HG03175 (cell line): ENCODE data around the gene GPR107.
A peak's percentile ranks its signal among the peaks of the same experiment; 100 is the strongest.
"Not testable (repeated sequence)": the region's sequence is repeated elsewhere in the genome, so short reads cannot be mapped to it uniquely, and the experiment has no call there.

Experiments used
- ATAC-seq: cut with Tn5 transposase; IDR thresholded peaks from one replicate; pipeline ENCODE4 v1.9.1; 2021; ENCODE audit warnings: mild to moderate bottlenecking, moderate library complexity; ENCODE audit not compliant: unreplicated experiment

The GPR107 gene

DNA sequence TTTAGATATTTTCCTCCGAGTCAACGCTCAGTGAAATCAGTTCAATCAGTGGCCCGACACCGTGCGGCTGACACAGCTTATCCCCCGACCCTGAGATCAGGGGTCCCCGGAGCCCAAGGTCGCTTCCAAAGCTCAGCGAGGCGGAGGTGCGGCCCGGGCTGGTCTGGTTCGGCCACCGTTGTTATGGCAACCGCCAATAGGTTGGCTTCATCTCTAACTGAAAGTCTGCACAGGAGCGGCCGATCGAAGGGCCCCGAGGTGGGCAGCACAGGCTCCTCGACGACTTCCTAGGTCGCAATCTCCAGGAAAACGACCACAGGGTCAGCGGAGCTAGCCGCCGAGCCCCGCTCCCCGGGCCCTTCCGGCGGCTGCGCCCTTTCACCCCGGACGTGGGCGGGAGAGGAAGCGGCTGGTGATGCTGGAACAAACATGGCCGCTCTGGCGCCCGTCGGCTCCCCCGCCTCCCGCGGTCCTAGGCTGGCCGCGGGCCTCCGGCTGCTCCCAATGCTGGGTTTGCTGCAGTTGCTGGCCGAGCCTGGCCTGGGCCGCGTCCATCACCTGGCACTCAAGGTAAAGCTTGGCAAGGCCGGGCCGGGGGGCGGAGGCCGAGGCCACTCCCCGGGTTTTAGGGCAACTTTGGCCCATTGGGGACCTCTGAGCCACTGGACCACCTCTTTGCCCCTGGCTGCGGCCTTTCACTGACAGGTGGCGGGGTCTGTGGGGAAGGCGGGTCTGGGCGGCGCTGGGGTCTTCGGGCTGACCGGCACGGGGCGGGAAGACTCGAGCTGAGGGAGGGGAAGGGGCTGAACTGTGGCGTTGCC is at the start of gene GPR107:
Gene GPR107 (plus strand): TSS at position 403 of the 821 bp plus-strand sequence. CDS start 27 bp downstream, at position 430.
- ATAC-seq, result peak; percentile 85

- no peak for ATAC-seq
These were observed 49.7 kb upstream of the GPR107 start for GRCh38 chr9:130003943-130004552.

- not testable (repeated sequence) for ATAC-seq
These were observed 46.8 kb upstream of the GPR107 start for GRCh38 chr9:130006952-130007351.

DNA sequence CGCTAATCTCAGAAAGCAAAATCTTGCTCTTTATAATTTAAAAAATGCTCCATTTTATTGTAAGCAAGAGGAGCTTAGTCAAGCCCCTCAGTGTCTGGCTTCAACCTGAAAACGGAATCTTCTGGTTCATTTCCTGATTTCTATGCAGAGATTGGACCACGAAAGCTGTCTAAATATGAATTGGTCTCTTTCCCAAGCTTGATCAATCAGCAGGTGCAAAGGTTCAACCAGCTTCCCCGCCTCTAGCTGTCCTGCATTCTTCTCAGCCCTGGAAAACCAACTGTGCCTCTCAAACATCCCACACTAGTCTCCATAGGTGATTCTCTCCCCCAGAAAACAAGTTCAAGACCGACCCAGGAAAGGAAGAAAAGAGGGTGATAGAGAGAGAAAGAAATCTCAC is 45.2 kb upstream of the GPR107 start:
- ATAC-seq, result no peak

GRCh38 chr9:130009546-130009945 is 44.2 kb upstream of the GPR107 start:
- ATAC-seq, result not testable (repeated sequence)

GRCh38 chr9:130010151-130010988 is 43.3 kb upstream of the GPR107 start:
- ATAC-seq, result no peak

GRCh38 chr9:130013326-130013725 is 40.4 kb upstream of the GPR107 start:
- no peak for ATAC-seq

DNA sequence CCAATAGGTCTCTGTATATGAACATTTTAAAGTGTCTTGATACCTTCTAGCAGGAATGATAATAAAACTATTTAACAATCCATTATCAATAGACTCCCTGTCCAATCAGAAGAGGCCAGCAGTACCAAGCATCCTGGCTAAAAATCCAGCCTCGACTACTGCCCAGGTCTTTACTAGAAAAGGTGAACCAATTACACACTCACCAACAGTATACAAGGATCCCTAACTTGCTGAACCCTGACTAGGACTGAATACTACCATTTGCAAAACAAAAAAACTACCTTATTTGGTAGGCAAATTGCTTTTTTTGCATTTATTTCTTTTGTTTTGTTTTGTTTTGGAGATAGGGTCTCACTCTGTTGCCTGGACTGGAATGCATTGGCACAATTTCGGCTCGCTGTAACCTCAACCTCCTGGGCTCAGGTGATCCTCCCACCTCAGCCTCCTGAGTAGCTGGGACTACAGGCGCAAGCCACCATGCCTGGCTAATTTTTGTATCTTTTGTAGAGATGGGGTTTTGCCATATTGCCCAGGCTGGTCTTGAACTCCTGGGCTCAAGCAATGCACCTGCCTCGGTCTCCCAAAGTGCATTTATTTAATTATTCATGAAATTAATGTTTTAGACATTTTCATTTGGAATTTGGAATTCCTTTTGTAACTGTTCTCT is 38.2 kb upstream of the GPR107 start:
- no peak for ATAC-seq

- ATAC-seq, result no peak
These were observed 36.6 kb upstream of the GPR107 start for GRCh38 chr9:130017076-130017475.

DNA sequence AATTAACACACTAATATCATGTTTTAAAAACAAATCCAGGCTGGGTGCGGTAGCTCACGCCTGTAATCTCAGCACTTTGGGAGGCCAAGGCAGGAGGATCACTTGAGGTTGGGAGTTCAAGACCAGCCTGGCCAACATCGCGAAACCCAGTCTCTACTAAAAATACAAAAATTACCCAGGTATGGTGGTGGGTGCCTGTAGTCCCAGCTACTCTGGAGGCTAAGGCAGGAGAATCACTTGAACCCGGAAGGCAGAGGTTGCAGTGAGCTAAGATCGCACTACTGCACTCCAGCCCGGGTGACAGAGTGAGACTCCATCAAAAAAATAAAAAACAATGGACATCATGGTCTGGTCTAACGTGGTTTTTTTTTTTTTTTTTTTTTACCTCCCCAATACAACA is 36.2 kb upstream of the GPR107 start:
- ATAC-seq, result not testable (repeated sequence)

DNA sequence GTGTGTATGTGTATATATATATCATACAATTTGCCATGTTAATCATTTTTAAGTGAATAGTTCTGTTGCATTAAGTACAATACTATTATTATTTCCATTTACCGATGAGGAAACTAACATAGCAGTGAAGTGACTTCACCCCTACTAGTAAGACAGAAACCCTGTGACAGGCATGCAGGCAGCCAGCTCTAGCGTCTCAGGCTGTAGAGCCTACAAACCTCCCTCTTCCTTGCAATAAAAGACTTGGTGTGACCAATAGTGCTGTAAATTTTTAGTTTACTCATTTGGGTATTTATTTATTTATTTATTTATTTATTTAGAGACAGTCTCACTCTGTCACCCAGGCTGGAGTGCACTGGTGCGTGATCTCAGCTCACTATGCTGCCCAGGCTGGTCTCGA is 35.4 kb upstream of the GPR107 start:
- ATAC-seq, result no peak

DNA sequence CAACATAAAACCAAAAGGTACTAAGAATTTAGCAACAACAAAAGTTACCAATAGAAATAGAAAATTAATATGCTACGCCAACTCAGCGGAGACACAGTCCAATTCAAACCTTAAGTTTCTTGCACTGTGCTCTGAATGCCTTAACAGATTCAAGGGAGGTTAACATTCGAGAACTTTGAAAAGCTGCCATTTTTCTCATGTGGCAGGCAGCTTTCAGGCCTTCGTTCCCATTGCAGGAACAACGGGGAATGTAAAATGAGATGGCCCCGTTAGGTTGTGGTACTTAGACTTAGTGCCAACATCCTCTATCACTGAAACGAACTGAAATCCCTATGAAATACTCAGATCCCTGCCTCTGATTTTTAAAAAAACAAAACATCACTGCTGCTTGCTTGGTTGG is 33.1 kb upstream of the GPR107 start:
- ATAC-seq, result no peak

DNA sequence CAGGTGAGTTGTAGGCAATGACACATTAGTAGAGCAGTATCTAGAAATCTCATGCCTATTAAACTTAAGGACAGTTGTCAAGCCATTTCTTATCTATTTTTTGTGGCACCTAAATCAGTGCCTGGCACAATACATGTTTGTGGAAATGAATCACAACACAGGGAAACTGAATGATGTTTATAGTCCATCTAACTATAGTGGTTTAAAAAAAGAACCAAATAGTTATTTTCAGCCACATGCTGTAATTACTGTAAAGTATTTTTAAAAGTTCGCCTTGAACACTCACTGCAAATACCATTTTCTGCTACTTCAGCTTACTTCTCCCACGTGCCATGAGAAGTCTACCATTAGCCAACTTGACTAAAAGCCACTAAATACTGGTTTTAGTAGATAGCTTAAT is 32.6 kb upstream of the GPR107 start:
- ATAC-seq, result no peak

DNA sequence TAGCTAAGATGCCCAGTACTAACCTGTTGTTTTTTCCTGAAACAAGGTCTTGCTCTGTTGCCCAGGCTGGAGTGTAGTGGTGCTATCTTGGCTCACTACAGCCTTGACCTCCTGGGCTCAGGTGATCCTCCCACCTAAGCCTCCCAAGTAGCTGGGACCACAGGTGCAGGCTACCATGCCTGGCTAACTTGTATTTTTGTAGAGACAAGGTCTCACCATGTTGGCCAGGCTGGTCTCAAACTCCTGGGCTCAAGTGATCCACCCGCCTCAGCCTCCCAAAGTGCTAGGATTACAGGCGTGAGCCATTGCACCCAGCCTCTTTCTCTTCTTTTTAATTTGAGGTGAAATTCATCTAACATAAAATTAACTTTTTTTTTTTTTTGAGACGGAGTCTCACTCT is 31.9 kb upstream of the GPR107 start:
- not testable (repeated sequence) for ATAC-seq

DNA sequence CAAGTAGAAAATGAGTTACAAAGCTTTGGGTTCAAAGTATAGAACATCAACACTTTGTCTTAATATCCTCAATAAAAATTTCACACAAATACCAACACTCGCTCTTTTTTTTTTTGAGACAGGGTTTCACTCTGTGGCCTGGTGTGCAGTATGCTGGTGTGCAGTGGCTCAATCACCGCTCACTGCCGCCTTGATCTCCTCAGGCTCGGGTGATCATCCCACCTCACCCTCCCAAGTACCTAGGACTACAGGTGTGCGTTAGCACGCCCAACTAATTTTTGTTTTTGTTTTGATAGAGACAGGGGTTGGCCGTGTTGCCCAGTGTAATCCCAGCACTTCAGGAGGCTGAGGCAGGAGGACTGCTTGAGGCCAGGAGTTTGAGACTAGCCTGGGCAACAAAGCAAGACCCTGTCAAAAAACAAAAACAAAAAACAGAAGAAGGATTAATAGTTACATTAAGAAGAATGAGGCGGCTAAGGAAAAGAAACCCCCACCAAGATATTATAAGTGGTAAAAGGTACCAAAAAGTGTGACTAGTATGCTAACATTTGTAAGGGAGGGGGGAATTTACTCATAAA is 31.1 kb upstream of the GPR107 start:
- no peak for ATAC-seq

- peak; percentile 49 for ATAC-seq
These were observed 30.4 kb upstream of the GPR107 start for GRCh38 chr9:130023144-130023787.

- no peak for ATAC-seq
These were observed 29.6 kb upstream of the GPR107 start for GRCh38 chr9:130023994-130024596.

DNA sequence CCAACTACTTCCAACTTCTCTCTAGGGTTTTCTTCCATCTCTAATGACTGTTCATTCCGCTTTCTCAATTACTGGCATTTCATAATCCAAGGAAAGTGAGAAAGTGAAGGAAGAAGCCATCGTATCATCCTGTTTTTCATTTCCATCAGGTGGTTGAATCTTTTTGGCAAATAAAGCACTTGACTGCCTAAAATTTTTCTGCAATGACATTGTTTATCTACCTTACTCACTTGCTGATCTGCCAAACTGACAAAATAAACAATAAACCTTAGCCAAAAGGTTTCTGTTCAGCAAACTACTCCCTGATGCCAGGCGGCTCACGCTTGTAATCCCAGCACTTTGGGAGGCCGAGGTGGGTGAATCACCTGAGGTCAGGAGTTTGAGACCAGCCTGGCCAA is 29.1 kb upstream of the GPR107 start:
- ATAC-seq, result no peak

- ATAC-seq, result no peak
These were observed 26.9 kb upstream of the GPR107 start for GRCh38 chr9:130026583-130027340.
